NCI-H2196 (cell line): ENCODE measurements around the gene ABHD1.
"Not testable (repeated sequence)": the region's sequence is repeated elsewhere in the genome, so short reads cannot be mapped to it uniquely, and the experiment has no call there.

Experiments
- DNase-seq: peaks from one replicate; lab custom pipeline; 2025; ENCODE audit not compliant: unreplicated experiment; lab: John Stamatoyannopoulos, UW

The ABHD1 gene

GRCh38 chr2:27109083-27109482, 14.5 kb upstream of the ABHD1 start:
- DNase-seq, result no peak

GRCh38 chr2:27110603-27111352, 12.8 kb upstream of the ABHD1 start:
- not testable (repeated sequence) for DNase-seq

DNA sequence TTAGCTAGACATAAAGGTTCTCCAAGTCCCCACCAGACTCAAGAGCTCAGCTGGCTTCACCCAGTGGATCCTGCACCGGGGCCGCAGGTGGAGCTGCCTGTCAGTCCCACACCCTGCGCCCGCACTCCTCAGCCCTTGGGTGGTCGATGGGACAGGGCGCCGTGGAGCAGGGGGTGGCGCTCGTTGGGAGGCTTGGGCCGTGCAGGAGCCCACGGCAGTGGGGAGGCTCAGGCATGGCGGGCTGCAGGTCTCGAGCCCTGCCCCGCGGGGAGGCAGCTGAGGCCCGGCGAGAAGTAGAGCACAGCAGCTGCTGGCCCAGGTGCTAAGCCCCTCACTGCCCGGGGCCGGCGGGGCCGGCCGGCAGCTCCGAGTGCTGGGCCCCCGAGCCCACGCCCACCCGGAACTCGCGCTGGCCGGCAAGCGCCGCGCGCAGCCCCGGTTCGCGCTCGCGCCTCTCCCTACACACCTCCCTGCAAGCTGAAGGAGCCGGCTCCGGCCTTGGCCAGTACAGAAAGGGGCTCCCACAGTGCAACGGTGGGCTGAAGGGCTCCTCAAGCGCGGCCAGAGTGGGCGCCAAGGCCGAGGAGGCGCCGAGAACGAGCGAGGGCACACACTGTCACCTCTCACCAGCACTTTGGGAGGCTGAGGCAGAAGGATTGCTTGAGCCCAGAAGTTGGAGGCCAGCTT, 12.1 kb upstream of the ABHD1 start:
- DNase-seq, result not testable (repeated sequence)

- no peak for DNase-seq
Observed at GRCh38 chr2:27115519-27115918, 8.1 kb upstream of the ABHD1 start.

DNA sequence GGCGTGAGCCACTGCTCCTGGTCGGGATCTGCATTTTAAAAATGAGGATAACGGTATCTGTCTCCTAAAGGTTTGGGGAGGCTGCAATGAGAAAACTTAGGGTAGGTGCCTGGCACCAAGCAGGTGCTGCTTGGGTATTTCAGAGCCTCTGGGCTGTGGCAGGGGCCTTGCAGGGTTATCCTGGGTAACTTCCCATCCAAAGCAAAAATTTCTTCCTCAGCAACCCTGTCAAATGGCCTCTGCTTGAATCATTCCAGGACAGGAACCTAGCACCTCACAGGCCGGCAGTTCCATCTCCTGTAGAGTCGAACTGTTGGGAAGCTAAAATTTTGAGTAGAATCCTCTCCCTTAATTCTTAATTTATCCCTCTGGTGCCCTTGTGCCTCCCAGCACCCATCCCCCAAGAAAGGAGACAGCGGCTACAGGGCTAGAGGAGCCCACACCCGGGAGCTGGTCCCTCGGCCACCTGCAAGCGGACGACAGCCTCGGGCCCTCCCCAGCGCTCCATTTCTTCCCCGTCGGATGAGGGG, 5.6 kb upstream of the ABHD1 start:
- no peak for DNase-seq

DNA sequence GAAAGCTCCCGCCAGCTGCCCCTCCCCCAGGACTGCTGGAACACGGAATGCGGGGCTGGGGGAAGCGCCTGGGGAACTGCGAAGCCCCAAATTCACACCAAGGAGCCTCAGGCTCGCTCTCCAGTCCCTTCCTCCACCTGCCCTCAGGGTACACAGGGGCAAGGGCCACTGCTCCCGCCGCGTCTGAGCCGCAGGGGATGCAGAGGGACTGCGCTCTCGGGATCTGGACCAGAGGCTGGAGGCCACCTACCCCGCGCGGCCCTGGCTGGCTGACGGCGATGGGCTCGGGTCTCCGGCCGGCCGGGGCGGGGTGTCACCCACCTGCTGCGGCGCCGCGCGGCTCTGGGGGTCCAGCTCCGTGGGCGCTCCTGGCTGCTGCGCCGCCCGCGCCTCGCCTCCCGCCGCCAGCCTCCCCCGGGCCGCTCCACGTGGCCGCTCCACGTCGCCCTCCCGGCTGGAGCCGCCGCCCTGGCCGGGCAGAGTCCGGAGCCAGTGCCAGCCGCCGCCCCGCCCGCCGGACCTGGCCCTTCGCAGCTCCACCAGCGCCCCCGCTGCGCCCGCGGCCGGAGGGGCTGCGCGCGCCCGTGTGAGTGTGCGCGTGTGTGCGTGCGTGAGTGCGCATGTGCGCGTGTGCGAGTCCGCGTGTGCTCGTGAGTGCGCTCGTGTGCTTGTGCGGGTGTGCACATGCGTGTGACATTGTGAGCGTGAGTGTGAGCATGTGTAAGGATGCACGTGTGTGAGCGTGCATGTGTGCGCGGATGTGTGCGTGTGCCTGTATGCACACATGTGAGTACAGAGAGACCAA, 4.9 kb upstream of the ABHD1 start, which contains the start of gene CGREF1:
Gene CGREF1, minus strand, starts transcription at position 604 of the 805 bp plus-strand sequence. CDS start 14,762 bp downstream, outside the sequence.
- peak; percentile 38 for DNase-seq

DNA sequence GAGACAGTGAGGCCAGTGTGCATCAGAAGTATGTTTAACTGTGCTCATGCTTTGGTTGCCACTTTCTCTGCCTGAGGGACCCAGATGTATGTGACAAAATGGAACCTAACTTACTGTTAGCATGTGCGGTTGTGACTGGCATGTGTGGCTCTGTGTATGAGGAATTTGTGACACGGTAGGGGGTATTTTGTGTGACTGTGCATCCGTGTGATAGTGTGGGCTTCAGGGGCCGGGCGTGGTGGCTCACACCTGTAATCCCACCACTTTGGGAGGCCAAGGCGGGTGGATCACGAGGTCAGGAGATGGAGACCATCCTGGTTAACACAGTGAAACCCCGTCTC, 4.3 kb upstream of the ABHD1 start:
- DNase-seq, result not testable (repeated sequence)

GRCh38 chr2:27121906-27122305, 1.7 kb upstream of the ABHD1 start:
- DNase-seq, result no peak

DNA sequence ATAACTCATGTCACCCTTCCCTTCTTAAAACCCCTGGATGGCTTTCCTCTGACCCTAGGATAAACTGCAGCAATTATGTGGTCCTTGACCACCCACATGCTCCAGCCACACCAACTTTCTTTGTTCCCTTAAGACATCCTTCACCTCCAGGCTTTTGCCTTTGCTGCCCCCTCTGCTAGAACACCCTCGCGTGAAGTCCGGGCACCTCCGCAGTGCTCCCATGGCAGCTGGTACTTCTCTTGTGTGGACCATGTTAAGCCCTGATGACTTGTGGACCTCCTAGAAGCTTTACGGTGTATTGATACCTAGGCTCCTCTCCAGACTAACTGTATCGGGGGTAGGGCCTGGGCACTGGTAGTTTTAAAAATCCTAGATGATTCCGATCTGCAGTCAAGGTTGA, 824 bp upstream of the ABHD1 start:
- DNase-seq, result no peak

GRCh38 chr2:27125104-27125503, 1.5 kb downstream of the ABHD1 start:
- no peak for DNase-seq

DNA sequence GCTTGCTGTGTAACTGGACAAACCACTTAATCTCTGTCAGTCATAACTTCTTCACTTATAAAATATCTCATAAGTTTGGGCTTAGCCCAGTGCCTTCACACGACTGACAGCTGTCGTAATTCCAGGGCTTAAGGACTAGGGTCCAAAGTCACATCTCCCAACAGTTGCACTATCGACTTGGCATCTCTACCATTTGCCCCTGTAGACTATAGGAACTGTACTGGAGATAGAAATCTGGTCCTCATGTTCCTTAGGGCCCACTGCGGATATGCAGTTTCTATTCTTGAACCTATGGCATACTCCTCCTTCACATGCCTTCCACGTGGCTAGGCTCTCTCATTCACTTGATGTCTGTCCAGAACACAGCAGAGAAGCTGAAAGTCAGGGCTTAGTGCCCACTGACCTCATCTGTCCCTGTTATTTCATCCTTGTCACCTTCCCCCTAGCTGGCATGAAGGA, 2.7 kb downstream of the ABHD1 start:
- DNase-seq, result no peak

GRCh38 chr2:27127883-27128667, 4.5 kb downstream of the ABHD1 start:
- no peak for DNase-seq

- no peak for DNase-seq
Observed at GRCh38 chr2:27128668-27129571, 5.3 kb downstream of the ABHD1 start.

DNA sequence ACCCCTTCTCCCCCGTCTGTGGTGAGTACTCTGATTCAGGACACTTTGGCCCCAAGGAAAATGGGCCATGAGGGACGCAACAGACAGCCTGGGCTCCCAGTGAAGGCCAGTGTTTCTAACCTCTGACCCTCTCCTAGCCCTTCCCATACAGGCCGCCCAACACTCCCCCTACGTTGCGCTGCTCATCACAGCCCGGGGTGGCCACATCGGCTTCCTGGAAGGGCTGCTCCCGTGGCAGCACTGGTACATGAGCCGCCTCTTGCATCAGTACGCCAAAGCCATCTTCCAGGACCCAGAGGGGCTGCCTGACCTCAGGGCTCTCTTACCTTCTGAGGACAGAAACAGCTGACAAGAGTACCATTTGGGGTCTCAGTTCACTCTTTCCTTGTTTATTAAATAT, 6.8 kb downstream of the ABHD1 start:
- no peak for DNase-seq

- no peak for DNase-seq
Observed at GRCh38 chr2:27131429-27131828, 7.8 kb downstream of the ABHD1 start.

DNA sequence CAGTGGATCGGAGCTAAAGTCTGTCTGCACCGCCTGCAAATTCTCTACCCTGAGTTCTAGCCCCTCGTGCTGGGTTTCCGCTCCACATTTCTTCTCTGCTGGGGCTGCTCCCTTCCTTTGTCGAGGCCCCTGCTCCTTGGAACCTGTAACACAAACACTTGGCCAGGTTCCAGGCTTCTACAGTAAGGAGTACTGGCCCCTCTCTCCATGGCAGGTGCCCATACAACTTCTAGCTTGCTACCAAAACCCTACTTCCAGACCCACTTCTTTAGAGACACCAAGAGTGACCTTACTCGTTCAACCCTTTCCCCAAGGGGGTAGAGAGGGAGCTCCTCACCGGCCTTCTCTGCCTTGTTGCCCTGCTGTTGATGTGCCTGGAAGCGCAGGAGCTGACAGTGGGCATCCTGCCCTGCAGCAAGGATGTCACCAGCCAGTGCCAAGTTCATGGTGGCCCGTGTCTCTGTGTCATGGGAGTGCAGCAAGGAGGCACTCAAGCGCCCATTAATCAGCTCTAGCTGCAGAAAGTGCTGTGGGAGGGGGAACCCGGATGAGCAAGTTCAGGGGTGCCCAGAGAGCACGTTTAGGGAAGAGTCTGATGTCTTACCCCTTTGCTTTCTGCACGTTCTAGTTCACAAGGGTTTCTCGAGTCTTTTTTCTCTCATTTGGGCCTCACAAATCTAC, 9.7 kb downstream of the ABHD1 start:
- no peak for DNase-seq

DNA sequence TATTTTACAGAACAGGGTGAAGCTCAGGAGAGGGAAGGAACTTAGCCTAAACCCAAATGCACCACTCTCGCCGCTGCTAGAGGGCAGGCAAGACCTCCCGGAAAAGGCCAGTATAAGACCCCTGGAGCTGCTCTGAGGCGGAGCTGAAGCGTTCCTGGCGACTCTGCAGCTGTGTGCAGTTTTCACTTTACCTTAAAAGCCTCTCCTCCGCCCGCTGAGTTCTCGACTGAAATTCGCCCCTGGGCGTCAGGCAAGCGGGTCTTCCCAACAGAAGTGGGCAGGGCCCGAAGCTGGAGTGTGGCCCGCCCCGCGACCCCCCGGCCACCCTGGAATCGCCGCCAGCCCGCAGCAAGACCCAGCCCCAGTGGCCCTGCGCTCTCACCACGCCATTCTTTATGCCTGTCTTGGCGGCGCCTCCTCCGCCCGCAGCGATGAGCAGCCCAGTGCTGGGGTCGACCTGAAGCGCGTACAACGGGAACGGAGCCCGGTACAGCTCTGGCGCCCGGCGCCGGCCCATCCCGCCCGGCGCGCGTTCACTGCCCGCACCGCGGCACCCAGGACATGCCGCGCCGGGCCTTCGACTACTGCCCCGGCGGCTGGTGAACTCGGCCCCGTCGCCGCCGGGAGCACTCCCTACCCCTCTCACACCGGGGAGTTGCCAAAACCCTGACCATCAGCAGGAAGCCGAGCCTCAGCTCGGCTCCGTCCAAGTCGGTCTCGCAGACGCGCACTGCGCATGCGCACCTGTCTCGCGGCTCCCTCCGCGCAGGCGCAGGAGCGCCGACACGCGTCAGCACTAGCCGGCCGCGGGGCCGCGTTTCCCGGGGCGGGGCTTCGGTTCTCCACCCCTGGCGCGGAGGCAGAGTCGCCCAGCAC, 10.5 kb downstream of the ABHD1 start, which contains the start of gene PREB:
Gene PREB, minus strand, starts transcription at position 732 of the 876 bp plus-strand sequence. Its CDS starts 215 bp downstream, at position 517.
- peak; percentile 100 for DNase-seq
